Choroid plexus epithelial cell (primary cell): Measurements from ENCODE around the gene RCOR1.

Experiments
- DNase-seq: peaks from one replicate; pipeline ENCODE4 v3.0.0-alpha.2; 2010; ENCODE audit warnings: low read depth
- H3K4me3 ChIP-seq: 2 replicates; pipeline ENCODE4 v1.5.1; 2011; ENCODE audit warnings: low read depth, mild to moderate bottlenecking, control low read depth, low read length, moderate library complexity
- TF ChIP-seq, protein P1 (sequence below): conservative IDR thresholded peaks from 2 replicates; pipeline ENCODE4 v1.5.1; 2011; ENCODE audit warnings: low read depth, mild to moderate bottlenecking, control low read depth, inconsistent platforms, low read length, moderate library complexity

The RCOR1 gene

DNA sequence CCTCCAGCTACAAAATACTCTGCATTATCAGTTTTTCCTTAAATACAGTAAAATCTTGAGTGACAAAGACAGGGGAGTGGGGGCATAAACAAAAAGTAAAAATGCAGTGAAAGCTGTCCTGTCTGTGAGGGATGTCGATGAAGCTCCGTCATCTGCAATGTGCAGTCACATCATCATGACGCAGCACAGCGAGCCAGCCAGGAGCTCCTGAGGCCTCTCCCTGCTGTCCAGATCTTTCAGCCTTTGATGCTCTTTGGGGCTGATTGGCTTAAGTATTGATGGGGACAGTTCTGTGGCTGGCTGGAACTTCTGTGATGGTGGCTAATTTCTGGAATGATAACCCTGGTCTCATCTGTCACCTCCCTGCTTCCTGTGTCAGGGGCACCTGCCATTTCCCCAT is 130.2 kb downstream of the RCOR1 start:
- H3K4me3 ChIP-seq, result no peak overlapping the region
- no peak for DNase-seq
- TF ChIP-seq, protein P1, sequence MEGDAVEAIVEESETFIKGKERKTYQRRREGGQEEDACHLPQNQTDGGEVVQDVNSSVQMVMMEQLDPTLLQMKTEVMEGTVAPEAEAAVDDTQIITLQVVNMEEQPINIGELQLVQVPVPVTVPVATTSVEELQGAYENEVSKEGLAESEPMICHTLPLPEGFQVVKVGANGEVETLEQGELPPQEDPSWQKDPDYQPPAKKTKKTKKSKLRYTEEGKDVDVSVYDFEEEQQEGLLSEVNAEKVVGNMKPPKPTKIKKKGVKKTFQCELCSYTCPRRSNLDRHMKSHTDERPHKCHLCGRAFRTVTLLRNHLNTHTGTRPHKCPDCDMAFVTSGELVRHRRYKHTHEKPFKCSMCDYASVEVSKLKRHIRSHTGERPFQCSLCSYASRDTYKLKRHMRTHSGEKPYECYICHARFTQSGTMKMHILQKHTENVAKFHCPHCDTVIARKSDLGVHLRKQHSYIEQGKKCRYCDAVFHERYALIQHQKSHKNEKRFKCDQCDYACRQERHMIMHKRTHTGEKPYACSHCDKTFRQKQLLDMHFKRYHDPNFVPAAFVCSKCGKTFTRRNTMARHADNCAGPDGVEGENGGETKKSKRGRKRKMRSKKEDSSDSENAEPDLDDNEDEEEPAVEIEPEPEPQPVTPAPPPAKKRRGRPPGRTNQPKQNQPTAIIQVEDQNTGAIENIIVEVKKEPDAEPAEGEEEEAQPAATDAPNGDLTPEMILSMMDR, result no peak

DNA sequence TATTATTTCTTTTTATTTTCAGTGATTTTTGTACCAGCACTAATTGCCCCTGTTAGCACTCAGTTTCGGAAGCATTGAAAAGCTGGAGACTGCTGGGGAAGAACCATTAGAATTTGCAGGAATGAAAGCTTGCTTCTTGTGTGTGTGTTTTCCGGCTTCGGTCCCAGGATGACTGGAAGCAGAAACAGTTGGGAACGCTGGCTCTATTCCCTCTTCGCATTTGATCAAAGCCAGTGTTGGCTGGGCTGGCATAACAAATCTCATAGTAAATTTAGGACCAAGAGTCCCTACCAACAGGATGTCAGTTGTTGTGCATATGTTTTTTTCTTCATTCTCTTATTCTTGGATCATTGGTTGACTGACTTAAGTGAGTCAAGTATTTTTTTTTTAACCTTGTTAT is 131.2 kb downstream of the RCOR1 start:
- DNase-seq, result no peak
- TF ChIP-seq, protein P1, result no peak
- H3K4me3 ChIP-seq, result no peak overlapping the region

DNA sequence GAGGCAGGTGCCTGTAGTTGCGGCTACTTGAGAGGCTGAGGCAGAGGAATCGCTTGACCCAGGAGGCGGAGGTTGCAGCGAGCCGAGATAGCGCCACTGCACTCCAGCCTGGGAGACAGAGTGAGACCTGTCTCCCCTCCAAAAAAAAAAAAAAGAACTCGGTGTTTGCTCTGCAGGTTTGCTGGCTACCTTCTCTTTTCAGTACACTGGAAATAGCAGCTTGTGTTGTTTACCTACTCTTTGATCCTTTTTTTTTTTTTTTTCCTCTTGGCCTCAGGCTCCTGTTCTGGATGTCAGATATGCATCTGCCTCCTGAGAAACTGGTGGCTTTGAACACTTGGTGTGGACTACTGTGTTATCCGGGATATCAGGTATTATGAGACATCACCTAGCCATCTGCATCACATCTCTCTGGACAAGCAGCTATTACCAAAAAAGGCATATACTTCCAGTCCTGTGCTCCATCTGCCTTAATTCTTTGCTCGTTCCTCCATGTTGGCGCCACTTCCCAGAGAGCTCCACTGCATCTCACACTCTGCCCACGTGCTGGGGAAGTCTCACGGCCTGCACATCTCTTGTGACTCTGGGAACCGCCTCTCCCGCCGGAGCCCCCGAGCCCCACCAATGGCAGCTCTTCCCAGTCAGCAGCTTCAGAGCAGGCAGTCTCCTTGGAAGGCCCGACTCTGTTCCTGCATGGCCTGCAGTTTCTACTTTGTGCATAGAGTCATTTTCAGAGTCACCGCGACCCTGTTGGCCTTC is 133.9 kb downstream of the RCOR1 start:
- TF ChIP-seq, protein P1, result no peak
- H3K4me3 ChIP-seq, result no peak overlapping the region
- no peak for DNase-seq

DNA sequence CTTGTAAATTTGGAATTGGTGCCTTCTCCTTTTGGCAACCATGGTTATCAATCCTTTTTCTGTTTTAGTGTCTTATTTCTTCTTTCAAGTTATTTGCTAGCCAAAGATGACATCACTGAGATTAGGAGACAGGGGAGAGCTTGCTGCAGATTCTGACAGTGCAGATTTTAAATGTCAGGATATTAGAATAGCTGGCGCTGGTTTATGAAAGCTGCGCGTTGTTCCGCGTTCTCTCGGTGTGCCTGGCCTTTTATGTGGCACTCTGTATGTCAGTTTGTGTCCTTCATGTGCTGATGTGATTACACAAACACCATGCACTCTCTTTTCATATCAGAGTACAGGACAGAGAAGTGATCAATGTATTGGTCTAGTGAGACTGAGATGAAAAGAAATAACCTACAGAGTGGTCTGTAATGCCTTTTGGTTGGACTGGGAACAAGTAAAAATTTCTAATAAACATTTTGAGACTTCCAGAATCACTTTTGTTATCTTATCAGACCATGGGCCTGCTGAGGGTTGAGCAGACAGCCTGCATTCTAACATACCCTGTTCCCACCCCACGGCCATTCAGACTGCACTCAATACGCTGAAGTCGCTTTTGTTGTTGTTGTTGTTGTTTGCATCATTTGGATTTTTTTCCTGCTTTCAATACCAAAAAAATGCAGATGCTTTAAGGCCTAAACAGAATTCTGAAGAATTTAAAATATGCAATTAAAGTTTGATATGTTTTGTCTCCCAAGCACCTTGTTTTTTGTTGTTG is 135.1 kb downstream of the RCOR1 start:
- TF ChIP-seq, protein P1, result no peak
- no peak for DNase-seq
- H3K4me3 ChIP-seq, result no peak overlapping the region

DNA sequence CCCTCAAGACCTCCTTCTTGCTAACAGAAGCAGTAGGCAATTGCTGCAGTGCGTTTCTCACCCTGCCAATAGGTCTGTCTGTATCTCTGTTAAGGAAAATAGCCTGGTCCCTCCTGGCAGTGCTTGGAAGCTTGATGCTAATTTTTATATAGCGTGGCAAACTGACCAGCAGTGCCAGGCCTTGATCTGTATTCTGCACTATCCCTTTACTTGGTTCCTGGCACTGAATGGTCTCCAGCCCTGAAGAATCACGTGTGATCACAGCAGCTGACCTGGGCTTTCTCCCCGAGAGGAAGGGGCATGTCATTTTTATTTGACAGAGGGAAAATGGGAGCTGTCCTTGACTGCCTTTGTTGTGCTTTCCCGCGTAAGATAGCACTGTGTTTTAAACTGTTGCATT is 136.1 kb downstream of the RCOR1 start:
- no peak for DNase-seq
- H3K4me3 ChIP-seq, result no peak overlapping the region
- TF ChIP-seq, protein P1, result no peak

DNA sequence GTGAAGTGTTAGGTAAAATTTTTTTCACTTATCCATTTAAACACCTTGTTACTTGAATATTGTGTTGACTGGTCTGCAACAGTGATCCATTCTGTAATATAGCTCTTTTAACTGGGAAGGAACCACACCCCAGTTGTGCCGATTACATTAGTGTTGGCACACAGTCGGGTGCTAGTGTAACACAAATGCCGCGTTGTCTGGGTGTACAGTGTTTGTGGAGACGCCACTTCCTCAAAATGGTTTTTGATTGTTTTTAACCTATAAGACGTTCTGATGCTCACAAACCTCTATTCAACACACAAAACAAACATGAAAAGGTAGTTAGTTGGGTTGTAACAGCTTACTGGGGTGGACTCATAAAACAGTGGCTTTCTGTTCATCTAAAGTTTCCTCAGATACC is 136.8 kb downstream of the RCOR1 start:
- TF ChIP-seq, protein P1, result no peak
- DNase-seq, result no peak
- no peak overlapping the region for H3K4me3 ChIP-seq
